ENCODE data around the gene PDE11A.
"Not testable (repeated sequence)": the region's sequence is repeated elsewhere in the genome, so short reads cannot be mapped to it uniquely, and the experiment has no call there.

Gene PDE11A

GRCh38 chr2:177952151-177952550 lies 120.4 kb downstream of the PDE11A start:
- Histone ChIP-seq H3K27me3 (ENCODE audit: control insufficient read depth in 1 of 2, insufficient read depth in 2 of 2, low read length in 2 of 2) (no peaks in the 10 kb centered on the region), H3K9me3 (ENCODE audit: low read length) (no peaks in the 10 kb centered on the region), H3K27ac (ENCODE audit: low read depth, low read length) (no peak overlapping the region), H3K9ac (ENCODE audit: low read length) (no peak overlapping the region), H3K4me3 (ENCODE audit: low read depth in 1 of 2, low read length in 2 of 2) (no peak overlapping the region), H3K4me1 (ENCODE audit: insufficient read depth, low read length) (no peaks in the 10 kb centered on the region), H3K36me3 (ENCODE audit: insufficient read depth, low read length) (no peaks in the 10 kb centered on the region)

GRCh38 chr2:177947598-177947997 lies 125.0 kb downstream of the PDE11A start:
- H3K27ac ChIP-seq (ENCODE audit: low read depth, low read length); H3K9me3 ChIP-seq (ENCODE audit: low read length); H3K27me3 ChIP-seq (ENCODE audit: control insufficient read depth in 1 of 2, insufficient read depth in 2 of 2, low read length in 2 of 2); H3K36me3 ChIP-seq (ENCODE audit: insufficient read depth, low read length); H3K4me3 ChIP-seq (ENCODE audit: low read depth in 1 of 2, low read length in 2 of 2); H3K4me1 ChIP-seq (ENCODE audit: insufficient read depth, low read length); H3K9ac ChIP-seq (ENCODE audit: low read length): not testable (repeated sequence)

GRCh38 chr2:177944530-177944929 lies 128.0 kb downstream of the PDE11A start:
- H3K4me1 ChIP-seq (ENCODE audit: insufficient read depth, low read length); H3K4me3 ChIP-seq (ENCODE audit: low read depth in 1 of 2, low read length in 2 of 2); H3K27me3 ChIP-seq (ENCODE audit: control insufficient read depth in 1 of 2, insufficient read depth in 2 of 2, low read length in 2 of 2); H3K27ac ChIP-seq (ENCODE audit: low read depth, low read length); H3K9me3 ChIP-seq (ENCODE audit: low read length); H3K9ac ChIP-seq (ENCODE audit: low read length); H3K36me3 ChIP-seq (ENCODE audit: insufficient read depth, low read length): not testable (repeated sequence)

DNA sequence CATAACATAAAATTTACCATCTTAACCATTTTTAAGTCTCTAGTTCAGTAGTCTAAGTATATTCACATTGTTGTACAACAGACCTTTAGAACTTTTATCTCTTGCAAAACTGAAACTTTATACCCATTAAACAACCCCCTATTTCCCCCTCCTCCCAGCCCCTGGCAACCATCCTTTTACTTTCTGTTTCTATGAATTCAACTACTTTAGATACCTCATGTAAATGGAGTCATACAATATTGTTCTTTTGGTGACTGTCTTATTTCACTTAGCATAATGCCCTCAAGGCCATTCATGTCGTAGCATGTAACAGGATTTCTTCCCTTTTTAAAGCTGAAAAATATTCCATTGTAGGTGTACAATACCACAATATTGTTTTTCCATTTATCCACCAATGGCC lies 129.8 kb downstream of the PDE11A start:
- H3K9me3 ChIP-seq (ENCODE audit: low read length) = no peaks in the 10 kb centered on the region
- H3K27me3 ChIP-seq (ENCODE audit: control insufficient read depth in 1 of 2, insufficient read depth in 2 of 2, low read length in 2 of 2) = no peaks in the 10 kb centered on the region

DNA sequence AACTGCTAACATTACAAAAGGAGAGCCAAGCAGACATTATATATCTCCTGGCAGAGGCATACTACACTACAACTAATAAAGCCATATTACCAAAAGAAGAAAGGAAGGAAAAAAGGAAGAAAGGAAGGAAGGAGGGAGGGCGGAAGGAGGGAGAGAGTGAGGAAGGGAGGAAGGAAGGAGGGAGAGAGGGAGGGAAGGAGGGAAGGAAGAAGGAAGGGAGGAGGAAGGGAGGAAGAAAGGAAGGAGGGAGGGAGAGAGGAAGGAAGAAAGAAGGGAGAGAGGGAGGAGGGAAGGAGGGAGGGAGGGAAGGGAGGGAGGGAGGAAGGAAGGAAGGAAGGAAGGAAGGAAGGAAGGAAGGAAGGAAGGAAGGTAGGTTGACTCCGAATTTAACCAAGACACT lies 133.4 kb downstream of the PDE11A start:
- no peaks in the 10 kb centered on the region for H3K4me1 ChIP-seq (ENCODE audit: insufficient read depth, low read length)
- no peak overlapping the region for H3K9ac ChIP-seq (ENCODE audit: low read length)
- H3K27ac ChIP-seq (ENCODE audit: low read depth, low read length) = no peak overlapping the region
- no peak overlapping the region for H3K4me3 ChIP-seq (ENCODE audit: low read depth in 1 of 2, low read length in 2 of 2)
- H3K36me3 ChIP-seq (ENCODE audit: insufficient read depth, low read length) = no peaks in the 10 kb centered on the region
- no peaks in the 10 kb centered on the region for H3K27me3 ChIP-seq (ENCODE audit: control insufficient read depth in 1 of 2, insufficient read depth in 2 of 2, low read length in 2 of 2)
- no peaks in the 10 kb centered on the region for H3K9me3 ChIP-seq (ENCODE audit: low read length)

More for the DNA sequence above, 129.8 kb downstream of the PDE11A start:
- Histone ChIP-seq H3K9ac (ENCODE audit: low read length) (no peak overlapping the region), H3K36me3 (ENCODE audit: insufficient read depth, low read length) (no peaks in the 10 kb centered on the region), H3K4me1 (ENCODE audit: insufficient read depth, low read length) (no peaks in the 10 kb centered on the region), H3K4me3 (ENCODE audit: low read depth in 1 of 2, low read length in 2 of 2) (no peak overlapping the region), H3K27ac (ENCODE audit: low read depth, low read length) (no peak overlapping the region)

- H3K27ac ChIP-seq (ENCODE audit: low read depth, low read length) = no peak overlapping the region
- no peak overlapping the region for H3K9ac ChIP-seq (ENCODE audit: low read length)
- H3K4me3 ChIP-seq (ENCODE audit: low read depth in 1 of 2, low read length in 2 of 2) = no peak overlapping the region
- H3K27me3 ChIP-seq (ENCODE audit: control insufficient read depth in 1 of 2, insufficient read depth in 2 of 2, low read length in 2 of 2) = no peaks in the 10 kb centered on the region
- H3K4me1 ChIP-seq (ENCODE audit: insufficient read depth, low read length) = no peaks in the 10 kb centered on the region
- no peaks in the 10 kb centered on the region for H3K9me3 ChIP-seq (ENCODE audit: low read length)
- no peaks in the 10 kb centered on the region for H3K36me3 ChIP-seq (ENCODE audit: insufficient read depth, low read length)
These were observed 141.7 kb downstream of the PDE11A start for GRCh38 chr2:177930916-177931315.

- no peaks in the 10 kb centered on the region for H3K9me3 ChIP-seq (ENCODE audit: low read length)
These were observed 142.7 kb downstream of the PDE11A start for GRCh38 chr2:177929662-177930522.

DNA sequence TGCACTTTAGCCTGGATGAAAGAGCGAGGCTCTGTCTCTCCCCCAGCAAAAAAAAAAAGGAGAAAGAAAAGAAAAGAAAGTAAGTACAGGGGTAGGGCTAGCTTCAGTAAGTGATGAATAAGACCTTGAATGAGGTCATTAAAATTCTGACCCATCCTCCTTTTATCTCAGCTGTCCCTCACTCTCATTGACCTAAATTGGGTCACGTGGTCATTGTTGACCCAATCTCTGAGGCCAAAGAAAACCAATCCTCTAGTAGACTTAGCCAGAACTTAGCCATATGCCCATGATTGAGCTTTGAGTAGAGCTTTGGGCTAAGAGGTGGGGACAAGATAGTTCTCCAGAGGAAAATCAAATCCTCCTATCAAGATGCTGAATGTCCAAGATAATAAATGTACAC lies 149.3 kb downstream of the PDE11A start:
- Histone ChIP-seq H3K9me3 (ENCODE audit: low read length) (no peaks in the 10 kb centered on the region), H3K4me1 (ENCODE audit: insufficient read depth, low read length) (no peaks in the 10 kb centered on the region), H3K27ac (ENCODE audit: low read depth, low read length) (no peak overlapping the region), H3K4me3 (ENCODE audit: low read depth in 1 of 2, low read length in 2 of 2) (no peak overlapping the region), H3K9ac (ENCODE audit: low read length) (no peak overlapping the region), H3K36me3 (ENCODE audit: insufficient read depth, low read length) (no peaks in the 10 kb centered on the region), H3K27me3 (ENCODE audit: control insufficient read depth in 1 of 2, insufficient read depth in 2 of 2, low read length in 2 of 2) (no peaks in the 10 kb centered on the region)

More at GRCh38 chr2:177929662-177930522, 142.7 kb downstream of the PDE11A start:
- no peaks in the 10 kb centered on the region for H3K36me3 ChIP-seq (ENCODE audit: insufficient read depth, low read length)
- no peak overlapping the region for H3K27ac ChIP-seq (ENCODE audit: low read depth, low read length)
- H3K4me3 ChIP-seq (ENCODE audit: low read depth in 1 of 2, low read length in 2 of 2) = no peak overlapping the region
- H3K27me3 ChIP-seq (ENCODE audit: control insufficient read depth in 1 of 2, insufficient read depth in 2 of 2, low read length in 2 of 2) = no peaks in the 10 kb centered on the region
- H3K4me1 ChIP-seq (ENCODE audit: insufficient read depth, low read length) = no peaks in the 10 kb centered on the region
- no peak overlapping the region for H3K9ac ChIP-seq (ENCODE audit: low read length)

- Histone ChIP-seq H3K27me3 (ENCODE audit: control insufficient read depth in 1 of 2, insufficient read depth in 2 of 2, low read length in 2 of 2) (no peaks in the 10 kb centered on the region), H3K27ac (ENCODE audit: low read depth, low read length) (no peak overlapping the region), H3K36me3 (ENCODE audit: insufficient read depth, low read length) (no peaks in the 10 kb centered on the region), H3K4me1 (ENCODE audit: insufficient read depth, low read length) (no peaks in the 10 kb centered on the region), H3K4me3 (ENCODE audit: low read depth in 1 of 2, low read length in 2 of 2) (no peak overlapping the region), H3K9ac (ENCODE audit: low read length) (no peak overlapping the region), H3K9me3 (ENCODE audit: low read length) (no peaks in the 10 kb centered on the region)
These were observed 150.9 kb downstream of the PDE11A start for GRCh38 chr2:177921726-177922125.

GRCh38 chr2:177917169-177917568 lies 155.4 kb downstream of the PDE11A start:
- Histone ChIP-seq H3K27me3 (ENCODE audit: control insufficient read depth in 1 of 2, insufficient read depth in 2 of 2, low read length in 2 of 2) (no peaks in the 10 kb centered on the region), H3K4me3 (ENCODE audit: low read depth in 1 of 2, low read length in 2 of 2) (no peak overlapping the region), H3K36me3 (ENCODE audit: insufficient read depth, low read length) (no peaks in the 10 kb centered on the region), H3K4me1 (ENCODE audit: insufficient read depth, low read length) (peaks cover 9% of the 10 kb centered on the region), H3K27ac (ENCODE audit: low read depth, low read length) (no peak overlapping the region), H3K9ac (ENCODE audit: low read length) (no peak overlapping the region), H3K9me3 (ENCODE audit: low read length) (no peaks in the 10 kb centered on the region)

DNA sequence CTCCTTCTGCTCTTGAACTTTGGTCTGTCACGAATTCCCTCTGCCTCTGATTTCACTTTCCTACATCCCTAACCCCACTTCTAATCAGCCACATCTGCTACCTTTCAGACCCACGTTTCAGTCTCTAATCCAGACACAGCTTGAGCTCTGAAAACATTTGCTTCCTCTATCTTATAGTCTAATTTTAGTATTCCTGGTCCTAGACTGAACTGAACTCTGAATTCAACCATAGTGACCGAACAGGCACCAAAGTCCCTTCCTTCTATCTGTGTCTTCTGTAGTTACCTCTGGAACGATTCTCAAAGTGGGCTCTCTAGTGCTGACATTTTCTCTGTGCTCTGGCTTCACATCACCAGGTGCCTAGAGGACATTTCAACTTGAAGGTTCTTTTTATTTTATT lies 156.2 kb downstream of the PDE11A start:
- peaks cover 9% of the 10 kb centered on the region for H3K4me1 ChIP-seq (ENCODE audit: insufficient read depth, low read length)
- H3K27me3 ChIP-seq (ENCODE audit: control insufficient read depth in 1 of 2, insufficient read depth in 2 of 2, low read length in 2 of 2) = no peaks in the 10 kb centered on the region
- no peak overlapping the region for H3K9ac ChIP-seq (ENCODE audit: low read length)
- no peak overlapping the region for H3K27ac ChIP-seq (ENCODE audit: low read depth, low read length)
- H3K4me3 ChIP-seq (ENCODE audit: low read depth in 1 of 2, low read length in 2 of 2) = no peak overlapping the region
- H3K9me3 ChIP-seq (ENCODE audit: low read length) = no peaks in the 10 kb centered on the region
- no peaks in the 10 kb centered on the region for H3K36me3 ChIP-seq (ENCODE audit: insufficient read depth, low read length)

- no peak overlapping the region for H3K27ac ChIP-seq (ENCODE audit: low read depth, low read length)
These were observed 158.3 kb downstream of the PDE11A start for GRCh38 chr2:177914247-177914646.

More at GRCh38 chr2:177914247-177914646, 158.3 kb downstream of the PDE11A start:
- H3K9ac ChIP-seq (ENCODE audit: low read length) = no peak overlapping the region
- no peaks in the 10 kb centered on the region for H3K36me3 ChIP-seq (ENCODE audit: insufficient read depth, low read length)
- H3K9me3 ChIP-seq (ENCODE audit: low read length) = no peaks in the 10 kb centered on the region
- H3K4me3 ChIP-seq (ENCODE audit: low read depth in 1 of 2, low read length in 2 of 2) = no peak overlapping the region
- H3K4me1 ChIP-seq (ENCODE audit: insufficient read depth, low read length) = peaks cover 9% of the 10 kb centered on the region
- no peaks in the 10 kb centered on the region for H3K27me3 ChIP-seq (ENCODE audit: control insufficient read depth in 1 of 2, insufficient read depth in 2 of 2, low read length in 2 of 2)

All from muscle layer of colon (tissue), 2 donors.